Measurements from ENCODE around the gene CCDC83. TPM values are rescaled to one million over a fixed set of nuclear protein-coding genes. Genes with fewer than 3 reads are reported as not detected.

The CCDC83 gene
- total RNA-seq, 1 experiment from 2014 or later, result not detected

DNA sequence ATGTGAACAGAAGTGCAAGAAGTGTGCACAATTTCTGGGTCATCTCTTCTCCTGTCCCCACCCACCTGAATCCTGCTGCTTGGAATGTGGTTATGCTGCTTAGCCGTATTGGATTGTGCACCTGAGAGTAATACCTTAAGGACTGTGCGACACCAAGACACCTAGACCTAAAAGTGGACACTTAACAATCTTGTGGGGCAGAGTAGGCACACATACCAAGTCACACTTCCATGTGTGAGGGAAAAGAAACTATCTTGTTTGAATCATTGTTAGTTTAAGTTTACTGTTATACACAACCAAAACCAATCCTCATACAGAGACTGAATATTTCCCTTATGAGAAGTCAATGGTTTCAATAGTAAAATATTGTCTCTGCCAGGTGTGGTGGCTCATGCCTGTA is 93.7 kb downstream of the CCDC83 start:
- no peak overlapping the region for H3K23ac ChIP-seq (ENCODE audit: insufficient read length, low read depth, low read length)
- H4K5ac ChIP-seq (ENCODE audit: insufficient read length, low read depth, low read length), result no peak overlapping the region
- no peak overlapping the region for H3K9ac ChIP-seq (ENCODE audit: extremely low read depth, insufficient read length, low read length)
- no peaks in the 10 kb centered on the region for H3K9me3 ChIP-seq (ENCODE audit: control insufficient read depth, low read depth, low read length)
- H3K56ac ChIP-seq (ENCODE audit: insufficient read length, low read depth, low read length), result no peak overlapping the region
- Mint-ChIP-seq H3K4me1 (no peaks in the 10 kb centered on the region), H3K36me3 (ENCODE audit: insufficient read depth in 1 of 3, low read depth in 3 of 3) (peaks cover 9 to 18% (median 16%) of the 10 kb centered on the region in 3 experiments), H3K9me3 (peaks cover 0 to 7% of the 10 kb centered on the region in 2 experiments; a peak in 4 of 5 replicates), H3K4me3 (no peak overlapping the region), H3K27ac (no peak overlapping the region), H3K27me3 (ENCODE audit: low read depth) (no peaks in the 10 kb centered on the region)
- no CpG with 5 or more reads among the region's 2 CpGs for WGBS (ENCODE audit: extremely low coverage, insufficient read length, low lambda C conversion rate)
- no peaks in the 10 kb centered on the region for H4K20me1 ChIP-seq (ENCODE audit: control insufficient read depth, insufficient read depth, insufficient read length)
- no peaks in the 10 kb centered on the region for H3K79me2 ChIP-seq (ENCODE audit: insufficient read depth, low read length)
- no peak overlapping the region for H3K4ac ChIP-seq (ENCODE audit: low read depth, low read length)
- no peak overlapping the region for H4K8ac ChIP-seq (replicated peaks; ENCODE audit: insufficient read length, low read depth, low read length)
- H2AK5ac ChIP-seq (ENCODE audit: insufficient read length, low read length), result no peak overlapping the region
- H2AFZ ChIP-seq (ENCODE audit: low read length), result no peak overlapping the region
- no peak overlapping the region for H2BK15ac ChIP-seq (ENCODE audit: low read depth, low read length)
- DNase-seq, result no peak
- no peak overlapping the region for H2BK120ac ChIP-seq (ENCODE audit: low read depth, low read length, poor library complexity, severe bottlenecking)
- H3K27me3 ChIP-seq (ENCODE audit: insufficient read depth, low read length), result no peaks in the 10 kb centered on the region
- H2BK5ac ChIP-seq (ENCODE audit: insufficient read length, low read length), result no peak overlapping the region
- no peak overlapping the region for H2BK12ac ChIP-seq (ENCODE audit: insufficient read length, low read depth, low read length)
- TF ChIP-seq, protein P1, sequence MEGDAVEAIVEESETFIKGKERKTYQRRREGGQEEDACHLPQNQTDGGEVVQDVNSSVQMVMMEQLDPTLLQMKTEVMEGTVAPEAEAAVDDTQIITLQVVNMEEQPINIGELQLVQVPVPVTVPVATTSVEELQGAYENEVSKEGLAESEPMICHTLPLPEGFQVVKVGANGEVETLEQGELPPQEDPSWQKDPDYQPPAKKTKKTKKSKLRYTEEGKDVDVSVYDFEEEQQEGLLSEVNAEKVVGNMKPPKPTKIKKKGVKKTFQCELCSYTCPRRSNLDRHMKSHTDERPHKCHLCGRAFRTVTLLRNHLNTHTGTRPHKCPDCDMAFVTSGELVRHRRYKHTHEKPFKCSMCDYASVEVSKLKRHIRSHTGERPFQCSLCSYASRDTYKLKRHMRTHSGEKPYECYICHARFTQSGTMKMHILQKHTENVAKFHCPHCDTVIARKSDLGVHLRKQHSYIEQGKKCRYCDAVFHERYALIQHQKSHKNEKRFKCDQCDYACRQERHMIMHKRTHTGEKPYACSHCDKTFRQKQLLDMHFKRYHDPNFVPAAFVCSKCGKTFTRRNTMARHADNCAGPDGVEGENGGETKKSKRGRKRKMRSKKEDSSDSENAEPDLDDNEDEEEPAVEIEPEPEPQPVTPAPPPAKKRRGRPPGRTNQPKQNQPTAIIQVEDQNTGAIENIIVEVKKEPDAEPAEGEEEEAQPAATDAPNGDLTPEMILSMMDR (conservative IDR thresholded peaks at IDR 0.05), result no peak
- H3K79me1 ChIP-seq (ENCODE audit: insufficient read depth, low read depth, low read length, poor library complexity, severe bottlenecking), result no peaks in the 10 kb centered on the region
- H4K91ac ChIP-seq (ENCODE audit: insufficient read length, low read depth, low read length), result no peak overlapping the region
- H3K23me2 ChIP-seq (ENCODE audit: insufficient read length, low read depth, low read length, poor library complexity, severe bottlenecking), result no peaks in the 10 kb centered on the region
- no peak overlapping the region for H3K4me2 ChIP-seq (ENCODE audit: insufficient read depth, insufficient read length, low read length)
- no peak overlapping the region for H3K27ac ChIP-seq (ENCODE audit: insufficient read length, low read depth, low read length)
- no peaks in the 10 kb centered on the region for H3K4me1 ChIP-seq (ENCODE audit: insufficient read depth, low read length)
- no peak overlapping the region for H3K14ac ChIP-seq (ENCODE audit: insufficient read depth, low read length)
- H2BK20ac ChIP-seq (ENCODE audit: low read depth, low read length, poor library complexity, severe bottlenecking), result no peak overlapping the region
- H3T11ph ChIP-seq (ENCODE audit: low read length), result no peak overlapping the region
- no peak overlapping the region for H3K18ac ChIP-seq (ENCODE audit: insufficient read length, low read depth, low read length)

All from H9 (cell line).